Measurements from ENCODE around the gene TEX38.

TEX38 gene

DNA sequence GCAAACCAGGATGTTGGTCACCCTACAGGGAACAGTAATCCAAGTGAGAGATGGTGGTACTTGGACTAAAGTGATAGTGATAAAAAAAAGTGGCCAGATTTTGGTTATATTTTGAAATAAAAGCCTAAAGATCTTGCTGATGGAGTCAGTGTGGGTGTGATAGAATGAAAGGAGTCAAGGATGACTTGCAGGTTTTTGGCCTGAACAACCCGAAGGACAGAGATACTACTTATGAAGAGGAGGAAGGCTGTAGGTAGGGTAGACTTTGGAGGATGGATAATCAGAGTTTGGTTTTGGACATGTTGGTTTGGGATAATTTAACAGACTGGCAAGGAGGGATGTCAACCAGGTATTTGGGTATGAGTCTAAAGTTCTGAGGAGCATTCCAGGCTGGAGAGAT, 1.5 kb upstream of the TEX38 start:
- no peaks in the 10 kb centered on the region for H3K9me3 Mint-ChIP-seq
- H3K4me3 Mint-ChIP-seq: no peak overlapping the region
- TF ChIP-seq, protein P1, sequence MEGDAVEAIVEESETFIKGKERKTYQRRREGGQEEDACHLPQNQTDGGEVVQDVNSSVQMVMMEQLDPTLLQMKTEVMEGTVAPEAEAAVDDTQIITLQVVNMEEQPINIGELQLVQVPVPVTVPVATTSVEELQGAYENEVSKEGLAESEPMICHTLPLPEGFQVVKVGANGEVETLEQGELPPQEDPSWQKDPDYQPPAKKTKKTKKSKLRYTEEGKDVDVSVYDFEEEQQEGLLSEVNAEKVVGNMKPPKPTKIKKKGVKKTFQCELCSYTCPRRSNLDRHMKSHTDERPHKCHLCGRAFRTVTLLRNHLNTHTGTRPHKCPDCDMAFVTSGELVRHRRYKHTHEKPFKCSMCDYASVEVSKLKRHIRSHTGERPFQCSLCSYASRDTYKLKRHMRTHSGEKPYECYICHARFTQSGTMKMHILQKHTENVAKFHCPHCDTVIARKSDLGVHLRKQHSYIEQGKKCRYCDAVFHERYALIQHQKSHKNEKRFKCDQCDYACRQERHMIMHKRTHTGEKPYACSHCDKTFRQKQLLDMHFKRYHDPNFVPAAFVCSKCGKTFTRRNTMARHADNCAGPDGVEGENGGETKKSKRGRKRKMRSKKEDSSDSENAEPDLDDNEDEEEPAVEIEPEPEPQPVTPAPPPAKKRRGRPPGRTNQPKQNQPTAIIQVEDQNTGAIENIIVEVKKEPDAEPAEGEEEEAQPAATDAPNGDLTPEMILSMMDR (IDR thresholded peaks at IDR 0.05; ENCODE audit: unreplicated experiment in 3 of 3): no peak
- peaks cover 3% of the 10 kb centered on the region for H3K36me3 Mint-ChIP-seq (ENCODE audit: low read depth)
- no peaks in the 10 kb centered on the region for H3K27me3 Mint-ChIP-seq (ENCODE audit: low read depth)
- no peak overlapping the region for H3K27ac Mint-ChIP-seq
- peaks cover 13% of the 10 kb centered on the region for H3K4me1 Mint-ChIP-seq

DNA sequence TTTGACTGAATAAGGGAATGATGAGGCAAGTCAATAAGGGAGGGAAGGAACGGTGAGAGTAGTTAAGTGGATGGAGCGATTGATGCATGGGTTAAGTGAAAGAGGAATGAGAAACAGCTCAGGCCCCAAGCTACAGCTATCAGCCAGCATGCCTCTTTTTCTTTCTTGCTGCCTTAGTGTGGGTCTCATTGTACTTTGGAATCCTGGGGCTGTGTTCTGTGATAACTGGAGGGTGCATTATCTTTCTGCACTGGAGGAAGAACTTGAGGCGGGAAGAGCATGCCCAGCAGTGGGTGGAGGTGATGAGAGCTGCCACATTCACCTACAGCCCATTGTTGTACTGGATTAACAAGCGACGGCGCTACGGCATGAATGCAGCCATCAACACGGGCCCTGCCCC, 1.0 kb downstream of the TEX38 start:
- Mint-ChIP-seq H3K4me3 (no peak overlapping the region), H3K27ac (no peak overlapping the region), H3K9me3 (no peaks in the 10 kb centered on the region), H3K27me3 (ENCODE audit: low read depth) (no peaks in the 10 kb centered on the region), H3K4me1 (no peaks in the 10 kb centered on the region), H3K36me3 (ENCODE audit: low read depth) (peaks cover 24% of the 10 kb centered on the region)
- TF ChIP-seq, protein P1 (IDR thresholded peaks at IDR 0.05; ENCODE audit: unreplicated experiment in 3 of 3): no peak

DNA sequence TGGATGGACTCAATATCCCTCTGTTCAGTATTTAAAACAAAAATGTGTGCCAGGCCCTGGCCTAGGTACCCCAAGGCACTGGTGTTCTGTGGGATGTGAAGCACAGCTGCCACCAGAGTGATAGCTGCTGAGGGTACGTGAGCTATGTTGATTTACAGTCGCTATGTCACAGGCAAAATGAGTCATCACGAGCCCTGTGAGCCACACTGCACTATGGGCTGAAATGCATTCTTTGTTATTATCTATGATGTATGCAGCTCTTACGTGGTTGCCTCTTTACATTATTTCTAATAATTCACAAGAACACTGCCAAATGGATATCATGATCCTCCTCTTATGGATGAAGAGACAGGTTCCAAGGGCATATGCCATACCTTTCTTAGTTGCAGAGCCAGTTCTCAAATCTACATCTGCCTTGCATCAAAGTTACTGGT, 2.1 kb downstream of the TEX38 start:
- Mint-ChIP-seq H3K36me3 (ENCODE audit: low read depth) (peaks cover 33% of the 10 kb centered on the region), H3K4me1 (no peaks in the 10 kb centered on the region), H3K9me3 (no peaks in the 10 kb centered on the region), H3K4me3 (no peak overlapping the region), H3K27me3 (ENCODE audit: low read depth) (no peaks in the 10 kb centered on the region), H3K27ac (no peak overlapping the region)
- TF ChIP-seq, protein P1 (IDR thresholded peaks at IDR 0.05; ENCODE audit: unreplicated experiment in 3 of 3): no peak

DNA sequence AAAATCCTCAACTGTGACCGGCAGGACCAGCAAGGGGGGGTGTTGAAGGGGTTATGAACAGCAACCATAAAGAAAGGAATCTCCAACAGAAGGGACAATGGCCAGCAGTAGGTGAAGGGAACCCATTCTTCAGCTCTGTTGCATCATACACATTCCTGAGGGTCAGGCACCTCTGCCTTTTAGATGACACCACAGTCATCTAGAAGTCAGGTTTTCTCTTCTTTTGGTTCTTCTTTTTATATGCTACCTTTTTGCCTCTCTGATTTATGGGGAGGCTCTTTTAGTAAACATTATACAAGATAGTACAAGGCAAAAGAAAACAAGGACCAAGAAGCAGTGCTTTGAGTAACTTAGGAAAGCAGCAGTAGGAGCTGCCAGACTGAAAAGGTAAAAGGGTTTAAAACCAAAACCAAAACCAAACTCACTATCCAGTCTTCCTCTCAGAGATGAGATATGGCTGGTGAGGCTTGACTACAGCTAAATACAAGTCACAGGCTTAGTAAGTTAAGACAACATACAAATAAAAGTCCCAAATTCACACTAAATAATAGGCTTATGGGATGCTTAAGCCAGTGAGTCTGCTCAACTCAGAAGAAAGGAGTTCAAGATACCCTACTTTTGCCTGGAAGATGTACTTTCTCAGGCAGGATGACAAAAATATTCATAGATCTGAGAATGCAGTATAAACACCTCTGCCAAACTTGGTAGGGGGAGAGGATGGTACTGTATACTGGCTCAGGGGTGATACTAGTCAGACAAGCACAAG, 4.1 kb downstream of the TEX38 start:
- H3K4me3 Mint-ChIP-seq: no peak overlapping the region
- peaks cover 48% of the 10 kb centered on the region for H3K36me3 Mint-ChIP-seq (ENCODE audit: low read depth)
- no peaks in the 10 kb centered on the region for H3K9me3 Mint-ChIP-seq
- no peaks in the 10 kb centered on the region for H3K27me3 Mint-ChIP-seq (ENCODE audit: low read depth)
- H3K27ac Mint-ChIP-seq: no peak overlapping the region
- no peaks in the 10 kb centered on the region for H3K4me1 Mint-ChIP-seq
- TF ChIP-seq, protein P1 (IDR thresholded peaks at IDR 0.05; ENCODE audit: unreplicated experiment in 3 of 3): no peak

DNA sequence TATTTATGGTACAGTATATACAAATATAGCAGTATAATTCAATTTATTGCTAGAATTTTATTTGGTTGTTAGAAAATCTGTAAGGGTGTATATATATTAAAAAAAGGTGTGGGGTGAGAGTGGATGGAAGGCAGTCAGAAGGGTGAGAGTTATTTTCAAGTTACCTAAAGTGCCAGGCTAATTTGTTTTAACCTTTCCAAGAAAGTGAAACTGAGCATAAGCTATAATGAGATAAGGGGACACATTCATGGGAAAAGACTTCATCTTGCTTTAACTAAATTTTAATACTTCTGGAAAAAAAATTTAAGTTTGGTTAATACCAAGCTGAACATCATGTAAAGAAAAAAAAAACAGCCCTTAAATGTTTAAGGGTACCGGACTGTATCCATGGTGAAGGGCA, 4.9 kb downstream of the TEX38 start:
- no peaks in the 10 kb centered on the region for H3K4me1 Mint-ChIP-seq
- H3K36me3 Mint-ChIP-seq (ENCODE audit: low read depth): peaks cover 56% of the 10 kb centered on the region
- H3K27ac Mint-ChIP-seq: no peak overlapping the region
- no peaks in the 10 kb centered on the region for H3K9me3 Mint-ChIP-seq
- H3K27me3 Mint-ChIP-seq (ENCODE audit: low read depth): no peaks in the 10 kb centered on the region
- no peak overlapping the region for H3K4me3 Mint-ChIP-seq
- TF ChIP-seq, protein P1 (IDR thresholded peaks at IDR 0.05; ENCODE audit: unreplicated experiment in 3 of 3): no peak

DNA sequence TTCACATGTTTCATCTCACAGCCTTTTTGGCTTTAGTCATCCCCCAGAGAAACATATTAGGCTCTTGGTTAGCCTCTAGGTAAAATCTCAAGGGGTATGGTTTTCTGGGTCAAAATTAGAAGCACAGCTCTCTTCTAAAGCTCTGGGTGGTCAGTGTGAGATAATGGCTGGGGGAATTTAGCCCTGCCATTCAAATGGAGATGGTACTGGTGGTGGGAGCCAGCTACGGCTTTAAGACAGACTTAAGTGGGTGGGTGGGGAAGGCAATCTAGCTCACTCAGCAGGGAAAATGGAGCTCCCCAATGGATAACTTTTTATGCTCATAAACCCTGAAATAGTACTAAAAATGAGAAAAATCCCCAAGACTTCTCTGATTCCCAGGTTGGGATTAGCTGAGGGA, 5.7 kb downstream of the TEX38 start:
- Mint-ChIP-seq H3K36me3 (ENCODE audit: low read depth) (peaks cover 64% of the 10 kb centered on the region), H3K4me1 (no peaks in the 10 kb centered on the region), H3K9me3 (no peaks in the 10 kb centered on the region), H3K4me3 (no peak overlapping the region), H3K27ac (no peak overlapping the region), H3K27me3 (ENCODE audit: low read depth) (no peaks in the 10 kb centered on the region)
- TF ChIP-seq, protein P1 (IDR thresholded peaks at IDR 0.05; ENCODE audit: unreplicated experiment in 3 of 3): no peak
